Measurements from ENCODE around the gene TARS3. TPM values are rescaled to one million over a fixed set of nuclear protein-coding genes. Genes with fewer than 3 reads are reported as not detected.

TARS3 gene
- total RNA-seq, 1 experiment from 2014 or later, result 14.1 TPM

GRCh38 chr15:101718896-101719295 is 5.4 kb downstream of the TARS3 start:
- WGBS (ENCODE audit: extremely low coverage, insufficient read length, low lambda C conversion rate), result no CpG with 5 or more reads among the region's 3 CpGs
- no peak overlapping the region for H2BK15ac ChIP-seq (ENCODE audit: low read depth, low read length)
- no peaks in the 10 kb centered on the region; a peak in 1 of 5 replicates for H3K9me3 Mint-ChIP-seq
- H3K23me2 ChIP-seq (ENCODE audit: insufficient read length, low read depth, low read length, poor library complexity, severe bottlenecking), result peaks cover 3% of the 10 kb centered on the region
- H3K56ac ChIP-seq (ENCODE audit: insufficient read length, low read depth, low read length), result no peak overlapping the region
- no peak overlapping the region for H3K4ac ChIP-seq (ENCODE audit: low read depth, low read length)
- no peak overlapping the region for H3K27ac ChIP-seq (ENCODE audit: insufficient read length, low read depth, low read length)
- no peak overlapping the region for H3K4me2 ChIP-seq (ENCODE audit: insufficient read depth, insufficient read length, low read length)
- H3K18ac ChIP-seq (ENCODE audit: insufficient read length, low read depth, low read length), result no peak overlapping the region
- H4K8ac ChIP-seq (replicated peaks; ENCODE audit: insufficient read length, low read depth, low read length), result no peak overlapping the region
- H3K27me3 Mint-ChIP-seq (ENCODE audit: low read depth), result no peaks in the 10 kb centered on the region
- no peaks in the 10 kb centered on the region for H4K20me1 ChIP-seq (ENCODE audit: control insufficient read depth, insufficient read depth, insufficient read length)
- TF ChIP-seq CTCF (conservative IDR thresholded peaks at IDR 0.05), result no peak
- no peaks in the 10 kb centered on the region for H3K27me3 ChIP-seq (ENCODE audit: insufficient read depth, low read length)
- H3K79me2 ChIP-seq (ENCODE audit: insufficient read depth, low read length), result no peaks in the 10 kb centered on the region
- no peak overlapping the region for H3K23ac ChIP-seq (ENCODE audit: insufficient read length, low read depth, low read length)
- no peak overlapping the region for H2BK20ac ChIP-seq (ENCODE audit: low read depth, low read length, poor library complexity, severe bottlenecking)
- peaks cover 6% of the 10 kb centered on the region in 2 experiments; a peak in 3 of 4 replicates for H3K4me1 Mint-ChIP-seq
- no peaks in the 10 kb centered on the region for H3K4me1 ChIP-seq (ENCODE audit: insufficient read depth, low read length)
- H2AK5ac ChIP-seq (ENCODE audit: insufficient read length, low read length), result no peak overlapping the region
- no peak overlapping the region for H4K91ac ChIP-seq (ENCODE audit: insufficient read length, low read depth, low read length)
- no peak overlapping the region for H3K27ac Mint-ChIP-seq
- H3K9me3 ChIP-seq (ENCODE audit: control insufficient read depth, low read depth, low read length), result no peaks in the 10 kb centered on the region
- H2AFZ ChIP-seq (ENCODE audit: low read length), result no peak overlapping the region
- no peaks in the 10 kb centered on the region for H3K79me1 ChIP-seq (ENCODE audit: insufficient read depth, low read depth, low read length, poor library complexity, severe bottlenecking)
- H3K36me3 Mint-ChIP-seq (ENCODE audit: insufficient read depth in 1 of 3, low read depth in 3 of 3), result peaks cover 8 to 40% (median 18%) of the 10 kb centered on the region in 3 experiments; a peak in 6 of 7 replicates
- no peak overlapping the region for H2BK12ac ChIP-seq (ENCODE audit: insufficient read length, low read depth, low read length)
- H3K4me3 Mint-ChIP-seq, result no peak overlapping the region
- DNase-seq, result no peak
- H2BK5ac ChIP-seq (ENCODE audit: insufficient read length, low read length), result no peak overlapping the region
- no peak overlapping the region for H4K5ac ChIP-seq (ENCODE audit: insufficient read length, low read depth, low read length)
- no peak overlapping the region for H2BK120ac ChIP-seq (ENCODE audit: low read depth, low read length, poor library complexity, severe bottlenecking)
- no peak overlapping the region for H3K14ac ChIP-seq (ENCODE audit: insufficient read depth, low read length)
- no peak overlapping the region for H3K9ac ChIP-seq (ENCODE audit: extremely low read depth, insufficient read length, low read length)
- H3T11ph ChIP-seq (ENCODE audit: low read length), result no peak overlapping the region
